Sigmoid colon (tissue), 4 donors: ENCODE data around the gene APLF.
A peak's percentile ranks its signal among the peaks of the same experiment; 100 is the strongest.

Source experiments
- CTCF ChIP-seq, 4 experiments: fragments of 450-650 bp in 3 of 4; fragments of 200-600 bp in 1 of 4; IDR thresholded peaks; one replicate each; pipeline ENCODE4 v1.5.1; 2016 to 2019; ENCODE audit warnings: antibody characterized with exemption in 4 of 4, mild to moderate bottlenecking in 3 of 4, moderate library complexity in 2 of 4
- EP300 ChIP-seq, 4 donors: sonication (generic); formaldehyde crosslinking; IDR thresholded peaks; one replicate each; pipeline ENCODE4 v1.6.1; 2017; ENCODE audit warnings: antibody characterized with exemption in 4 of 4
- POLR2A ChIP-seq, 2 donors: fragments of 450-650 bp; IDR thresholded peaks; one replicate each; pipeline ENCODE4 v1.6.1; 2016; ENCODE audit warnings: antibody characterized with exemption in 2 of 2, mild to moderate bottlenecking in 2 of 2, moderate library complexity in 2 of 2
- POLR2AphosphoS5 ChIP-seq, 4 donors: sonication (generic); formaldehyde crosslinking; IDR thresholded peaks; one replicate each; pipeline ENCODE4 v1.6.1; 2017; ENCODE audit warnings: antibody characterized with exemption in 4 of 4

GRCh38 chr2:68448671-68449653, 18.4 kb upstream of the APLF start:
- TF ChIP-seq CTCF (IDR thresholded peaks at IDR 0.05) (peak in 1 of 4 experiments; percentile 15), POLR2A (IDR thresholded peaks at IDR 0.05) (no peak), POLR2AphosphoS5 (IDR thresholded peaks at IDR 0.05) (no peak), EP300 (IDR thresholded peaks at IDR 0.05) (no peak)
